ENCODE measurements around the gene COL4A4.

GRCh38 chr2:226973816-226974215 lies 190.2 kb downstream of the COL4A4 start:
- TF ChIP-seq, protein P1, sequence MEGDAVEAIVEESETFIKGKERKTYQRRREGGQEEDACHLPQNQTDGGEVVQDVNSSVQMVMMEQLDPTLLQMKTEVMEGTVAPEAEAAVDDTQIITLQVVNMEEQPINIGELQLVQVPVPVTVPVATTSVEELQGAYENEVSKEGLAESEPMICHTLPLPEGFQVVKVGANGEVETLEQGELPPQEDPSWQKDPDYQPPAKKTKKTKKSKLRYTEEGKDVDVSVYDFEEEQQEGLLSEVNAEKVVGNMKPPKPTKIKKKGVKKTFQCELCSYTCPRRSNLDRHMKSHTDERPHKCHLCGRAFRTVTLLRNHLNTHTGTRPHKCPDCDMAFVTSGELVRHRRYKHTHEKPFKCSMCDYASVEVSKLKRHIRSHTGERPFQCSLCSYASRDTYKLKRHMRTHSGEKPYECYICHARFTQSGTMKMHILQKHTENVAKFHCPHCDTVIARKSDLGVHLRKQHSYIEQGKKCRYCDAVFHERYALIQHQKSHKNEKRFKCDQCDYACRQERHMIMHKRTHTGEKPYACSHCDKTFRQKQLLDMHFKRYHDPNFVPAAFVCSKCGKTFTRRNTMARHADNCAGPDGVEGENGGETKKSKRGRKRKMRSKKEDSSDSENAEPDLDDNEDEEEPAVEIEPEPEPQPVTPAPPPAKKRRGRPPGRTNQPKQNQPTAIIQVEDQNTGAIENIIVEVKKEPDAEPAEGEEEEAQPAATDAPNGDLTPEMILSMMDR (conservative IDR thresholded peaks at IDR 0.05; ENCODE audit: low read depth in 2 of 2): no peak
- TF ChIP-seq JUNB (IDR thresholded peaks at IDR 0.05; ENCODE audit: unreplicated experiment) (no peak), EZH2phosphoT487 (IDR thresholded peaks at IDR 0.05; ENCODE audit: unreplicated experiment) (no peak), STAT1 (IDR thresholded peaks at IDR 0.05; ENCODE audit: unreplicated experiment) (no peak), POLR2AphosphoS5 (IDR thresholded peaks at IDR 0.05; ENCODE audit: low read depth) (no peak), EZH2 (IDR thresholded peaks at IDR 0.05; ENCODE audit: low read depth, unreplicated experiment) (no peak), NANOG (IDR thresholded peaks at IDR 0.05; ENCODE audit: borderline replicate concordance) (no peak)
- TF ChIP-seq, protein P2, sequence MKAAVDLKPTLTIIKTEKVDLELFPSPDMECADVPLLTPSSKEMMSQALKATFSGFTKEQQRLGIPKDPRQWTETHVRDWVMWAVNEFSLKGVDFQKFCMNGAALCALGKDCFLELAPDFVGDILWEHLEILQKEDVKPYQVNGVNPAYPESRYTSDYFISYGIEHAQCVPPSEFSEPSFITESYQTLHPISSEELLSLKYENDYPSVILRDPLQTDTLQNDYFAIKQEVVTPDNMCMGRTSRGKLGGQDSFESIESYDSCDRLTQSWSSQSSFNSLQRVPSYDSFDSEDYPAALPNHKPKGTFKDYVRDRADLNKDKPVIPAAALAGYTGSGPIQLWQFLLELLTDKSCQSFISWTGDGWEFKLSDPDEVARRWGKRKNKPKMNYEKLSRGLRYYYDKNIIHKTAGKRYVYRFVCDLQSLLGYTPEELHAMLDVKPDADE (IDR thresholded peaks at IDR 0.05): no peak
- TF ChIP-seq, protein P3, sequence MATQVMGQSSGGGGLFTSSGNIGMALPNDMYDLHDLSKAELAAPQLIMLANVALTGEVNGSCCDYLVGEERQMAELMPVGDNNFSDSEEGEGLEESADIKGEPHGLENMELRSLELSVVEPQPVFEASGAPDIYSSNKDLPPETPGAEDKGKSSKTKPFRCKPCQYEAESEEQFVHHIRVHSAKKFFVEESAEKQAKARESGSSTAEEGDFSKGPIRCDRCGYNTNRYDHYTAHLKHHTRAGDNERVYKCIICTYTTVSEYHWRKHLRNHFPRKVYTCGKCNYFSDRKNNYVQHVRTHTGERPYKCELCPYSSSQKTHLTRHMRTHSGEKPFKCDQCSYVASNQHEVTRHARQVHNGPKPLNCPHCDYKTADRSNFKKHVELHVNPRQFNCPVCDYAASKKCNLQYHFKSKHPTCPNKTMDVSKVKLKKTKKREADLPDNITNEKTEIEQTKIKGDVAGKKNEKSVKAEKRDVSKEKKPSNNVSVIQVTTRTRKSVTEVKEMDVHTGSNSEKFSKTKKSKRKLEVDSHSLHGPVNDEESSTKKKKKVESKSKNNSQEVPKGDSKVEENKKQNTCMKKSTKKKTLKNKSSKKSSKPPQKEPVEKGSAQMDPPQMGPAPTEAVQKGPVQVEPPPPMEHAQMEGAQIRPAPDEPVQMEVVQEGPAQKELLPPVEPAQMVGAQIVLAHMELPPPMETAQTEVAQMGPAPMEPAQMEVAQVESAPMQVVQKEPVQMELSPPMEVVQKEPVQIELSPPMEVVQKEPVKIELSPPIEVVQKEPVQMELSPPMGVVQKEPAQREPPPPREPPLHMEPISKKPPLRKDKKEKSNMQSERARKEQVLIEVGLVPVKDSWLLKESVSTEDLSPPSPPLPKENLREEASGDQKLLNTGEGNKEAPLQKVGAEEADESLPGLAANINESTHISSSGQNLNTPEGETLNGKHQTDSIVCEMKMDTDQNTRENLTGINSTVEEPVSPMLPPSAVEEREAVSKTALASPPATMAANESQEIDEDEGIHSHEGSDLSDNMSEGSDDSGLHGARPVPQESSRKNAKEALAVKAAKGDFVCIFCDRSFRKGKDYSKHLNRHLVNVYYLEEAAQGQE (IDR thresholded peaks at IDR 0.05; ENCODE audit: unreplicated experiment): no peak
